HL-60 (cell line): ENCODE measurements around the gene BAZ1B.

ENCODE experiments used
- DNase-seq, 2 experiments: peaks; one replicate each; pipeline ENCODE4 v3.0.0-alpha.2; 2010 to 2020; ENCODE audit warnings: low read depth in 1 of 2, low spot score in 1 of 2
- H3K27ac ChIP-seq: fragments of 250-450 bp; sonication (Bioruptor Pico); replicated peaks from 2 replicates; pipeline ENCODE4 v1.5.1; 2020; ENCODE audit warnings: mild to moderate bottlenecking, moderate library complexity
- H3K27me3 ChIP-seq: fragments of 250-450 bp; sonication (Bioruptor Pico); 2 replicates; pipeline ENCODE4 v1.5.1; 2021; ENCODE audit warnings: mild to moderate bottlenecking, moderate library complexity; ENCODE audit not compliant: insufficient read depth, poor library complexity, severe bottlenecking
- H3K4me3 ChIP-seq: replicated peaks from 2 replicates; pipeline ENCODE4 v1.5.1; 2011; ENCODE audit warnings: mild to moderate bottlenecking, control low read depth, low read length; ENCODE audit not compliant: insufficient read depth
- GABPA ChIP-seq: IDR thresholded peaks from 2 replicates; pipeline ENCODE4 v1.6.1; 2012; ENCODE audit warnings: low read depth
- POLR2AphosphoS5 ChIP-seq: IDR thresholded peaks from 2 replicates; pipeline ENCODE4 v1.6.1; 2012; ENCODE audit warnings: low read depth
- SPI1 ChIP-seq: IDR thresholded peaks from 2 replicates; pipeline ENCODE4 v1.6.1; 2012; ENCODE audit warnings: low read depth, mild to moderate bottlenecking, borderline replicate concordance
- TF ChIP-seq, protein P1 (sequence below): IDR thresholded peaks from one replicate; pipeline ENCODE4 v1.5.1; 2011; ENCODE audit warnings: low read length, control low read depth, inconsistent platforms; ENCODE audit not compliant: insufficient read depth
- TF ChIP-seq, protein P2 (sequence below): IDR thresholded peaks from 2 replicates; pipeline ENCODE4 v1.6.1; 2012; ENCODE audit warnings: low read depth; ENCODE audit not compliant: insufficient replicate concordance

Gene BAZ1B

DNA sequence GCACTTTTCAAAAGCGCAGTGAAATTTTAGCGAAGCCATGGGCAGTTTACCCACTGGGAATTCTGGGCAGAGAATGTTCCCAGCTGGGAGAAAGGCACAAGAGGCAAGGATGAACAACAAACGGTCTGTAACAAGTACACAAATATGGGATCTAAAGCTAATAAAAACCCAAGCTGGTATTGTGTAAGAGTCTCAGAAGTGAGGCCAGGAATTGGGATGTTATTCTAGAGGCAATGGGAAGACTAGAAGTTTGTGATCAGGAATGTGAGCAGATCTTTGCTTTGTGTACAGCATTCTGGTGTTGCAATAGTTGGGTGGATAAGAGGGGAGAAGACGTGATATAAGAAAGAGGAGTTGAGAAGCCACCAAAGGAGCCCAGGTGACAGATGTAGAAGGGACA is 73.5 kb downstream of the BAZ1B start:
- Histone ChIP-seq H3K4me3 (no peak overlapping the region), H3K27ac (no peak overlapping the region), H3K27me3 (no peaks in the 10 kb centered on the region)
- DNase-seq: no peak
- TF ChIP-seq, protein P1, sequence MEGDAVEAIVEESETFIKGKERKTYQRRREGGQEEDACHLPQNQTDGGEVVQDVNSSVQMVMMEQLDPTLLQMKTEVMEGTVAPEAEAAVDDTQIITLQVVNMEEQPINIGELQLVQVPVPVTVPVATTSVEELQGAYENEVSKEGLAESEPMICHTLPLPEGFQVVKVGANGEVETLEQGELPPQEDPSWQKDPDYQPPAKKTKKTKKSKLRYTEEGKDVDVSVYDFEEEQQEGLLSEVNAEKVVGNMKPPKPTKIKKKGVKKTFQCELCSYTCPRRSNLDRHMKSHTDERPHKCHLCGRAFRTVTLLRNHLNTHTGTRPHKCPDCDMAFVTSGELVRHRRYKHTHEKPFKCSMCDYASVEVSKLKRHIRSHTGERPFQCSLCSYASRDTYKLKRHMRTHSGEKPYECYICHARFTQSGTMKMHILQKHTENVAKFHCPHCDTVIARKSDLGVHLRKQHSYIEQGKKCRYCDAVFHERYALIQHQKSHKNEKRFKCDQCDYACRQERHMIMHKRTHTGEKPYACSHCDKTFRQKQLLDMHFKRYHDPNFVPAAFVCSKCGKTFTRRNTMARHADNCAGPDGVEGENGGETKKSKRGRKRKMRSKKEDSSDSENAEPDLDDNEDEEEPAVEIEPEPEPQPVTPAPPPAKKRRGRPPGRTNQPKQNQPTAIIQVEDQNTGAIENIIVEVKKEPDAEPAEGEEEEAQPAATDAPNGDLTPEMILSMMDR: no peak
- TF ChIP-seq SPI1 (no peak), POLR2AphosphoS5 (no peak), GABPA (no peak)
- TF ChIP-seq, protein P2, sequence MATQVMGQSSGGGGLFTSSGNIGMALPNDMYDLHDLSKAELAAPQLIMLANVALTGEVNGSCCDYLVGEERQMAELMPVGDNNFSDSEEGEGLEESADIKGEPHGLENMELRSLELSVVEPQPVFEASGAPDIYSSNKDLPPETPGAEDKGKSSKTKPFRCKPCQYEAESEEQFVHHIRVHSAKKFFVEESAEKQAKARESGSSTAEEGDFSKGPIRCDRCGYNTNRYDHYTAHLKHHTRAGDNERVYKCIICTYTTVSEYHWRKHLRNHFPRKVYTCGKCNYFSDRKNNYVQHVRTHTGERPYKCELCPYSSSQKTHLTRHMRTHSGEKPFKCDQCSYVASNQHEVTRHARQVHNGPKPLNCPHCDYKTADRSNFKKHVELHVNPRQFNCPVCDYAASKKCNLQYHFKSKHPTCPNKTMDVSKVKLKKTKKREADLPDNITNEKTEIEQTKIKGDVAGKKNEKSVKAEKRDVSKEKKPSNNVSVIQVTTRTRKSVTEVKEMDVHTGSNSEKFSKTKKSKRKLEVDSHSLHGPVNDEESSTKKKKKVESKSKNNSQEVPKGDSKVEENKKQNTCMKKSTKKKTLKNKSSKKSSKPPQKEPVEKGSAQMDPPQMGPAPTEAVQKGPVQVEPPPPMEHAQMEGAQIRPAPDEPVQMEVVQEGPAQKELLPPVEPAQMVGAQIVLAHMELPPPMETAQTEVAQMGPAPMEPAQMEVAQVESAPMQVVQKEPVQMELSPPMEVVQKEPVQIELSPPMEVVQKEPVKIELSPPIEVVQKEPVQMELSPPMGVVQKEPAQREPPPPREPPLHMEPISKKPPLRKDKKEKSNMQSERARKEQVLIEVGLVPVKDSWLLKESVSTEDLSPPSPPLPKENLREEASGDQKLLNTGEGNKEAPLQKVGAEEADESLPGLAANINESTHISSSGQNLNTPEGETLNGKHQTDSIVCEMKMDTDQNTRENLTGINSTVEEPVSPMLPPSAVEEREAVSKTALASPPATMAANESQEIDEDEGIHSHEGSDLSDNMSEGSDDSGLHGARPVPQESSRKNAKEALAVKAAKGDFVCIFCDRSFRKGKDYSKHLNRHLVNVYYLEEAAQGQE: no peak

DNA sequence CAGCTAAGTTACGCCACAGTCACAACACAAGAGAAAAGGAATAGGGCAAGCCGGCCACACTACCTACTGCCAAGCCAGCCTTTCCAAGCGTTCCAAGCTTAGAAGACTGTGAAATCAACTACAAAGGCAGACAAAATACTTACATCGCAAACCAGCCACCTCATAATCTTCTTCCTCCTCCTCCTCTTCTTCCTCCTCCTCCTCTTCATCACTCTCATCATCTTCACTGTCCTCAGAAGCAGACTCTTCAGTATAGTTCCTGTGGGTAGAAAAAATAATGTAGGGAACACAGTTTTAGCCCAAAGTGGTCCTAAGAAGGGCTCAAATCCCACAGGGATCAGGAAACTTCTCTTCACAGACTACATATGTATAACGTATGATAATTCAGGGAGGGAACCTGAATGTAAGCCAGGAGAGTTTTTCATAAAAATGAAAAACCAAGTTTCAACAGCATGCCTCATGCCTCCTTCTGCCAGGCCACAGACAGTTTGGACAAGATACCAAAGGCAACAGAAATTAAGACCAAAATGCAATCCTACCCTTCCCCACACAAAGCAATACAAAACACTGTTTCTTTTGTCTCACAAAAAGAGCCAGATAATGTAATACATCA is 74.9 kb downstream of the BAZ1B start:
- DNase-seq: no peak
- TF ChIP-seq, protein P2: no peak
- no peak for TF ChIP-seq GABPA
- no peak for TF ChIP-seq SPI1
- no peak for TF ChIP-seq POLR2AphosphoS5
- TF ChIP-seq, protein P1: no peak
- H3K27me3 ChIP-seq: no peaks in the 10 kb centered on the region
- no peak overlapping the region for H3K27ac ChIP-seq
- no peak overlapping the region for H3K4me3 ChIP-seq

DNA sequence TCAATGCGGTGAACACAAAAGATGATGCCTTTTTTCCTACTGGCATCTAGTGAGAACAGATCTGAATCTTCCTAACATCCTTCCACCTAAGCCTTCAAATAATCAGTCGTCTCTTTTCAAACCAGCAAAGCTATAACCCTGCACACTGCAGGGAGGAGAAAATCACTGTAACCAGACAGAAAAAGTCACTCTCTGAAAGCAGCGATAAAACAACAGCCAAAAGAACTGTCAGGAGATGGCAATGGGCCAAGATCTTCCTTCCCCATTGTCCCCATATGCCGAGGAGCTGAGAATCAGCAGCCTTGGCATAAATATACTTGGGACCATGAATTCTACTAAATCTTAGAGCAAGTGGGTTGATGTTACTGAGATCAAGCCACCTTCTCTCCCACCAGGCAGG is 75.4 kb downstream of the BAZ1B start:
- TF ChIP-seq GABPA (no peak), POLR2AphosphoS5 (no peak), SPI1 (no peak)
- TF ChIP-seq, protein P1: no peak
- TF ChIP-seq, protein P2: no peak
- no peaks in the 10 kb centered on the region for H3K27me3 ChIP-seq
- no peak for DNase-seq
- H3K4me3 ChIP-seq: no peak overlapping the region
- H3K27ac ChIP-seq: no peak overlapping the region
